Lower leg skin (tissue), 3 donors: ENCODE data around the gene ZNF814.

Experiments
- CTCF ChIP-seq, 3 donors: fragments of 450-650 bp; IDR thresholded peaks; one replicate each; pipeline ENCODE4 v1.5.1; 2016; ENCODE audit warnings: antibody characterized with exemption in 3 of 3, mild to moderate bottlenecking in 3 of 3, moderate library complexity in 2 of 3
- POLR2A ChIP-seq, 2 donors: fragments of 450-650 bp; IDR thresholded peaks; one replicate each; pipeline ENCODE4 v1.6.1; 2016 to 2017; ENCODE audit warnings: antibody characterized with exemption in 2 of 2, mild to moderate bottlenecking in 1 of 2, moderate library complexity in 1 of 2

DNA sequence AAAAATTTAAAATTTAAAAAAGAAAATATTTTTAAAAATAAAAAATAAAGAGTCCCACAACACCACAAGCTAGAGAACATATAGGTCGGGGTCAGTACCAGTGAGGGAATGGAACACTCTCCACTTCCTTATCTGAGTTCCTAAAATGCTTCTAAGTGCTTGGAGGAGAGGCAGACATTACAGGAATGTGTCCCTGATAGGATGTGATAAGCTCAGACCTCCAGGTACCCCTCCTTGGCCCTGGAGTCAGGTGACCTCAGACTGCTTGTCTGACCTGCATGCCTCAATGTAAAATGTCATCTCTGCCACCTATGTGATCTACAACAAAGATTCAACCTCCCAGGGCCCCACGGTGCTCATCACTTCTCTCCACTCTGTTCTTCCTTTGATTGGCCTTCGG is 2.8 kb downstream of the ZNF814 start:
- TF ChIP-seq CTCF (IDR thresholded peaks at IDR 0.05) (no peak), POLR2A (IDR thresholded peaks at IDR 0.05) (no peak)
